Measurements from ENCODE around the gene TACSTD2.

The TACSTD2 gene

DNA sequence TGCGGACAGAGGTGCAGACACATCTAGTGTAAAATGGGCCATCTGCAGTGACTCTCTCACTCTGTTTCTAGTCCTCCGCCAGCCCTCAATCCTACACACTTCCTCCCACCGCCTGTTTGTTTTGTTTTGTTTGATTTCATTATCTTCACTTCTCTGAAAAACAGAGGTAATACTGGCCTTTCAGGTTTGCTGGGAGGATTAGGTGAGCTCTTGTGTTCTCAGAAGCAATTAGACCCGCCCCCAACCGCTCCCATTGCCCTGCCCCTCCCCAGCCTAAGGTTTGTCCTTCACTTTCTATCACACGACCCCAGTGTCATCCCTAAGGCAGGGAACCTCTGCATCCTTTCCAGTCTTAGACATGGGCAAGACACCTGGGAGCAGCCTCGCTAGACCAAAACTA lies 43.2 kb upstream of the TACSTD2 start:
- H3K27me3 ChIP-seq (ENCODE audit: insufficient read depth, low read length, poor library complexity, severe bottlenecking): no peaks in the 10 kb centered on the region
- peak overlapping the region; percentile 53 for H2AFZ ChIP-seq (ENCODE audit: low read length)
- H3K4me2 ChIP-seq (ENCODE audit: low read depth, low read length, poor library complexity, severe bottlenecking): peak overlapping the region; percentile 79
- no peak overlapping the region for H3K4me3 ChIP-seq (ENCODE audit: low read length, poor library complexity, severe bottlenecking)
- peak overlapping the region; percentile 66 for H3K9ac ChIP-seq (ENCODE audit: low read depth, low read length, poor library complexity, severe bottlenecking)
- H3K4me1 ChIP-seq (ENCODE audit: insufficient read depth, low read length, poor library complexity, severe bottlenecking): peaks cover 43% of the 10 kb centered on the region
- no peak for TF ChIP-seq EZH2phosphoT487 (IDR thresholded peaks at IDR 0.05; ENCODE audit: borderline replicate concordance)
- no peaks in the 10 kb centered on the region for H3F3A ChIP-seq (ENCODE audit: low read depth)
- H3K9me3 ChIP-seq (ENCODE audit: insufficient read depth, low read depth, low read length): no peaks in the 10 kb centered on the region
- H3K9me2 ChIP-seq (replicated peaks; ENCODE audit: low read depth, low read length): no peaks in the 10 kb centered on the region
- H3K79me2 ChIP-seq (ENCODE audit: insufficient read depth, low read length): no peaks in the 10 kb centered on the region
- H4K20me1 ChIP-seq (ENCODE audit: insufficient read depth, low read length, poor library complexity, severe bottlenecking): no peaks in the 10 kb centered on the region
- no peaks in the 10 kb centered on the region for H3K36me3 ChIP-seq (ENCODE audit: insufficient read depth, low read length)

DNA sequence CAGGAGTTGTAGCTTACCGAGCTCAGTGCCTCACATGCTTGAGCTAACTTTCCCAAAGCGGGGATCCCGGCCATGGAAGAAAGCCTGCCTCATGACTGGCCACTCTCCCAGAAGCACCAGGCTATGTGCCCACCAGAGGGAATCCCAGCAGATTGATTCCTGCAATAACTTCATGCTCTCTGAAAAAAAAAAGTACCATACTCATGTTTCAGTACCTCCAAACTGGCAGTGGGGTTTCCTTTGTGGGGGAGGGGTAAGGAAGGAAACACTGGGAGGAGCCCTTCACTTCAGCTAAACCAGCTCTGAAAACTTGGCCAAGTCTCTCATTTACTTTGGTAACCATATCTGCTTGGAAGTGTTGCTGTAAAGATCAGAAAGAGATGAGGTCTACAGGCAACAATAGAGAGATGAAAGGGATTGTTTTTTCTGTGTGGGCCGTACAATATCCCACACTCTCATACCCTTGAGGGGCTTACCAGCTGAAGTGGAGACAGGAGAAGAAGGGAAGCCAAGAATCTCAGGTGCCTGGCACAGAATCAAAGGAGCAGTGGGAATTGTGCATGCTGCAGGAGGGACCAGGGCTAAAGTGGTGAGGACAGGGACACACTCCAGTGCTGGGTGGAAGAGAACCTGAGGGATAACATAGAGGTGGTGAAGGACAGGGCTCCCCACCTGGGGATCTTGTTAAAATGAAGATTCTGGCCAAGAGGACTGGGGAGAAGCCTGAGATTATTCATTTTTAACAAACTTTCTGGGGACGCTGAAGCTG lies 42.4 kb upstream of the TACSTD2 start:
- Histone ChIP-seq H3F3A (ENCODE audit: low read depth) (no peaks in the 10 kb centered on the region), H2AFZ (ENCODE audit: low read length) (peak overlapping the region; percentile 53), H3K9ac (ENCODE audit: low read depth, low read length, poor library complexity, severe bottlenecking) (peak overlapping the region; percentile 66), H3K4me1 (ENCODE audit: insufficient read depth, low read length, poor library complexity, severe bottlenecking) (peaks cover 43% of the 10 kb centered on the region), H3K4me2 (ENCODE audit: low read depth, low read length, poor library complexity, severe bottlenecking) (peak overlapping the region; percentile 79), H4K20me1 (ENCODE audit: insufficient read depth, low read length, poor library complexity, severe bottlenecking) (no peaks in the 10 kb centered on the region), H3K36me3 (ENCODE audit: insufficient read depth, low read length) (no peaks in the 10 kb centered on the region), H3K4me3 (ENCODE audit: low read length, poor library complexity, severe bottlenecking) (peak overlapping the region; percentile 54), H3K9me2 (replicated peaks; ENCODE audit: low read depth, low read length) (no peaks in the 10 kb centered on the region), H3K9me3 (ENCODE audit: insufficient read depth, low read depth, low read length) (no peaks in the 10 kb centered on the region), H3K79me2 (ENCODE audit: insufficient read depth, low read length) (no peaks in the 10 kb centered on the region), H3K27me3 (ENCODE audit: insufficient read depth, low read length, poor library complexity, severe bottlenecking) (no peaks in the 10 kb centered on the region)
- TF ChIP-seq, protein P1, sequence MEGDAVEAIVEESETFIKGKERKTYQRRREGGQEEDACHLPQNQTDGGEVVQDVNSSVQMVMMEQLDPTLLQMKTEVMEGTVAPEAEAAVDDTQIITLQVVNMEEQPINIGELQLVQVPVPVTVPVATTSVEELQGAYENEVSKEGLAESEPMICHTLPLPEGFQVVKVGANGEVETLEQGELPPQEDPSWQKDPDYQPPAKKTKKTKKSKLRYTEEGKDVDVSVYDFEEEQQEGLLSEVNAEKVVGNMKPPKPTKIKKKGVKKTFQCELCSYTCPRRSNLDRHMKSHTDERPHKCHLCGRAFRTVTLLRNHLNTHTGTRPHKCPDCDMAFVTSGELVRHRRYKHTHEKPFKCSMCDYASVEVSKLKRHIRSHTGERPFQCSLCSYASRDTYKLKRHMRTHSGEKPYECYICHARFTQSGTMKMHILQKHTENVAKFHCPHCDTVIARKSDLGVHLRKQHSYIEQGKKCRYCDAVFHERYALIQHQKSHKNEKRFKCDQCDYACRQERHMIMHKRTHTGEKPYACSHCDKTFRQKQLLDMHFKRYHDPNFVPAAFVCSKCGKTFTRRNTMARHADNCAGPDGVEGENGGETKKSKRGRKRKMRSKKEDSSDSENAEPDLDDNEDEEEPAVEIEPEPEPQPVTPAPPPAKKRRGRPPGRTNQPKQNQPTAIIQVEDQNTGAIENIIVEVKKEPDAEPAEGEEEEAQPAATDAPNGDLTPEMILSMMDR (conservative IDR thresholded peaks at IDR 0.05; ENCODE audit: low read length): no peak
- no peak for TF ChIP-seq EZH2phosphoT487 (IDR thresholded peaks at IDR 0.05; ENCODE audit: borderline replicate concordance)

DNA sequence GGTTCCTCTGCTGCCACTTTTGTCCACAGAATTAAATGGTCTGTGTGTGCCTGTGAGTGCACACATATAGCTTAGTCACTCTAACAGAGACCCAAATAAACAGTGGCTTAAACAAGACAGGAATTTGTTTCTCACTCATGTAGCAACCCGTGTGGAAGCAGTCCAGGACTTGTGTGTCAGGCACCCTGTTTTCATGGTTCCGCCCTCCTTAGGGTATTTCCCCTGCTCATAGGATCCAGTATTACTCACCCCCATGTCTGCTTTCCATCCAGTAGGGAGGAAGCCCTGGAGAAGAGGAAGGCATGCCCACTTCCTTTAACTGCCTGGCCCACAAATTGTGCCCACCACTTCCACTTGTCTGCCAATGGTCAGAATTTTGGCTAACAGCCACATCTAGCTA lies 41.3 kb upstream of the TACSTD2 start:
- Histone ChIP-seq H3K27me3 (ENCODE audit: insufficient read depth, low read length, poor library complexity, severe bottlenecking) (no peaks in the 10 kb centered on the region), H3K9ac (ENCODE audit: low read depth, low read length, poor library complexity, severe bottlenecking) (peak overlapping the region; percentile 66), H3K4me3 (ENCODE audit: low read length, poor library complexity, severe bottlenecking) (no peak overlapping the region), H4K20me1 (ENCODE audit: insufficient read depth, low read length, poor library complexity, severe bottlenecking) (no peaks in the 10 kb centered on the region), H3K4me1 (ENCODE audit: insufficient read depth, low read length, poor library complexity, severe bottlenecking) (peaks cover 43% of the 10 kb centered on the region), H3K9me3 (ENCODE audit: insufficient read depth, low read depth, low read length) (no peaks in the 10 kb centered on the region), H3K9me2 (replicated peaks; ENCODE audit: low read depth, low read length) (no peaks in the 10 kb centered on the region), H3F3A (ENCODE audit: low read depth) (no peaks in the 10 kb centered on the region), H3K79me2 (ENCODE audit: insufficient read depth, low read length) (no peaks in the 10 kb centered on the region), H3K4me2 (ENCODE audit: low read depth, low read length, poor library complexity, severe bottlenecking) (peak overlapping the region; percentile 79), H3K36me3 (ENCODE audit: insufficient read depth, low read length) (no peaks in the 10 kb centered on the region), H2AFZ (ENCODE audit: low read length) (peak overlapping the region; percentile 20)
- TF ChIP-seq, protein P1 (conservative IDR thresholded peaks at IDR 0.05; ENCODE audit: low read length): no peak
- no peak for TF ChIP-seq EZH2phosphoT487 (IDR thresholded peaks at IDR 0.05; ENCODE audit: borderline replicate concordance)
